Endodermal cell (in vitro differentiated cells): ENCODE measurements around the gene RTF2. TPM values are rescaled to one million over a fixed set of nuclear protein-coding genes. Genes with fewer than 3 reads are reported as not detected.

Experiments used
- DNase-seq: peaks from one replicate; pipeline ENCODE4 v3.0.0-alpha.2; 2017
- H3K27ac ChIP-seq: 2 replicates; pipeline ENCODE4 v1.5.1; 2013; ENCODE audit warnings: mild to moderate bottlenecking, low read depth, low read length, moderate library complexity
- H3K27me3 ChIP-seq: 2 replicates; pipeline ENCODE4 v1.6.1; 2013; ENCODE audit warnings: mild to moderate bottlenecking, low read length, moderate library complexity; ENCODE audit not compliant: insufficient read depth, control insufficient read depth, poor library complexity, severe bottlenecking
- H3K36me3 ChIP-seq: 2 replicates; pipeline ENCODE4 v1.7.0; 2013; ENCODE audit warnings: mild to moderate bottlenecking, low read length, moderate library complexity; ENCODE audit not compliant: control insufficient read depth, insufficient read depth
- H3K4me1 ChIP-seq: one replicate; pipeline ENCODE4 v1.7.0; 2013; ENCODE audit warnings: low read length; ENCODE audit not compliant: control insufficient read depth, insufficient read depth
- H3K4me3 ChIP-seq: 2 replicates; pipeline ENCODE4 v1.5.1; 2013; ENCODE audit warnings: mild to moderate bottlenecking, low read length, moderate library complexity
- H3K9ac ChIP-seq: 2 replicates; pipeline ENCODE4 v1.6.1; 2013; ENCODE audit warnings: mild to moderate bottlenecking, low read length, moderate library complexity; ENCODE audit not compliant: poor library complexity, severe bottlenecking; ENCODE audit errors: extremely low read depth
- H3K9me3 ChIP-seq: 2 replicates; pipeline ENCODE4 v1.6.1; 2013; ENCODE audit warnings: mild to moderate bottlenecking, low read length, moderate library complexity; ENCODE audit not compliant: control insufficient read depth
- H3K27ac Mint-ChIP-seq: 2 replicates; pipeline ENCODE4 v1.8.0; 2020; ENCODE audit warnings: mixed read lengths
- H3K27me3 Mint-ChIP-seq: 2 replicates; pipeline ENCODE4 v1.8.0; 2021; ENCODE audit warnings: mild to moderate bottlenecking, mixed read lengths; ENCODE audit not compliant: insufficient read depth
- H3K36me3 Mint-ChIP-seq: 2 replicates; pipeline ENCODE4 v1.8.0; 2020; ENCODE audit warnings: low read depth, mixed read lengths
- H3K4me1 Mint-ChIP-seq: 2 replicates; pipeline ENCODE4 v1.8.0; 2020; ENCODE audit warnings: mixed read lengths
- H3K4me3 Mint-ChIP-seq: 2 replicates; pipeline ENCODE4 v1.8.0; 2020; ENCODE audit warnings: mild to moderate bottlenecking, moderate library complexity, mixed read lengths
- H3K9me3 Mint-ChIP-seq: 2 replicates; pipeline ENCODE4 v1.8.0; 2020; ENCODE audit warnings: mild to moderate bottlenecking, mixed read lengths
- CTCF ChIP-seq: fragments of 200-600 bp; sonication (generic); conservative IDR thresholded peaks from 2 replicates; pipeline ENCODE4 v1.5.0; 2021; ENCODE audit warnings: antibody characterized with exemption, mild to moderate bottlenecking
- WGBS, 2 experiments: methylation state at CpG; one replicate each; pipeline versions ENCODE4 v1.1.5 to v1.1.7; 2013; ENCODE audit warnings: missing lambda C conversion rate in 2 of 2, mixed read lengths in 1 of 2; ENCODE audit not compliant: insufficient coverage in 1 of 2, insufficient read length in 1 of 2; 5-methylcytosine and 5-hydroxymethylcytosine counted together
- total RNA-seq, 2 donors: library from RNA; stranded (reverse); fragmentation: NEBNext Ultra II Directional in 1 of 2; extraction: Animal tissue kit (Norgen Biotek cat#: 25700) in 1 of 2; gene quantifications; 2 replicates in 1 of 2; 3 replicates in 1 of 2; pipeline ENCODE4 v1.2.1, GENCODE V29; 2021

The RTF2 gene
- total RNA-seq, 2 donors from 2014 or later: 63.0 to 65.1 TPM

- H3K9me3 Mint-ChIP-seq: no peaks in the 10 kb centered on the region
- no peak for DNase-seq
Measured at GRCh38 chr20:56433221-56433879, 35.1 kb upstream of the RTF2 start.

GRCh38 chr20:56433880-56434255 is 34.6 kb upstream of the RTF2 start:
- peaks cover 8% of the 10 kb centered on the region for H3K4me1 Mint-ChIP-seq
- Histone ChIP-seq H3K4me3 (no peak overlapping the region), H3K36me3 (no peaks in the 10 kb centered on the region), H3K4me1 (peaks cover 5% of the 10 kb centered on the region), H3K9me3 (no peaks in the 10 kb centered on the region), H3K27ac (no peak overlapping the region), H3K27me3 (peaks cover 4% of the 10 kb centered on the region), H3K9ac (no peak overlapping the region)
- H3K9me3 Mint-ChIP-seq: no peaks in the 10 kb centered on the region
- H3K36me3 Mint-ChIP-seq: no peaks in the 10 kb centered on the region
- DNase-seq: no peak
- whole genome bisulfite sequencing, 2 experiments: 90 to 100% methylated on average over 1 to 5 of the region's 6 CpGs
- no peak overlapping the region for H3K27ac Mint-ChIP-seq
- H3K27me3 Mint-ChIP-seq: peaks cover 22% of the 10 kb centered on the region
- TF ChIP-seq CTCF: no peak
- no peak overlapping the region for H3K4me3 Mint-ChIP-seq

More at GRCh38 chr20:56433221-56433879, 35.1 kb upstream of the RTF2 start:
- no peak for TF ChIP-seq CTCF
- 86 to 93% methylated on average over 2 to 3 of the region's 3 CpGs for WGBS, 2 experiments
- no peak overlapping the region for H3K27ac Mint-ChIP-seq
- peaks cover 22% of the 10 kb centered on the region for H3K27me3 Mint-ChIP-seq
- H3K4me3 Mint-ChIP-seq: no peak overlapping the region
- Histone ChIP-seq H3K4me3 (no peak overlapping the region), H3K27ac (no peak overlapping the region), H3K9ac (no peak overlapping the region), H3K4me1 (peaks cover 5% of the 10 kb centered on the region), H3K27me3 (peaks cover 4% of the 10 kb centered on the region), H3K36me3 (no peaks in the 10 kb centered on the region), H3K9me3 (no peaks in the 10 kb centered on the region)
- H3K4me1 Mint-ChIP-seq: peaks cover 8% of the 10 kb centered on the region
- H3K36me3 Mint-ChIP-seq: no peaks in the 10 kb centered on the region

- no peaks in the 10 kb centered on the region for H3K36me3 ChIP-seq
- H3K4me3 ChIP-seq: no peak overlapping the region
- H3K27me3 Mint-ChIP-seq: peaks cover 8% of the 10 kb centered on the region
- no peak overlapping the region for H3K9ac ChIP-seq
- H3K4me3 Mint-ChIP-seq: no peak overlapping the region
- H3K36me3 Mint-ChIP-seq: no peaks in the 10 kb centered on the region
- no peak overlapping the region for H3K27ac Mint-ChIP-seq
- H3K4me1 ChIP-seq: no peaks in the 10 kb centered on the region
- H3K4me1 Mint-ChIP-seq: no peaks in the 10 kb centered on the region
- DNase-seq: no peak
- no peak overlapping the region for H3K27ac ChIP-seq
- no peak for TF ChIP-seq CTCF
- no peaks in the 10 kb centered on the region for H3K9me3 ChIP-seq
- WGBS, 2 experiments: 92 to 94% methylated on average over 11 to 20 of the region's 20 CpGs
- H3K9me3 Mint-ChIP-seq: no peaks in the 10 kb centered on the region
- H3K27me3 ChIP-seq: no peaks in the 10 kb centered on the region
Measured at GRCh38 chr20:56437196-56437960, 31.0 kb upstream of the RTF2 start.
